H9 (cell line): ENCODE measurements around the gene COL23A1. TPM values are rescaled to one million over a fixed set of nuclear protein-coding genes. Genes with fewer than 3 reads are reported as not detected.

Experiments used
- DNase-seq: peaks from one replicate; pipeline ENCODE4 v3.0.0-alpha.2; 2017
- H2AFZ ChIP-seq: one replicate; pipeline ENCODE4 v1.6.1; 2013; ENCODE audit warnings: mild to moderate bottlenecking, low read length, control low read depth, moderate library complexity
- H2AK5ac ChIP-seq: 2 replicates; pipeline ENCODE4 v1.6.1; 2013; ENCODE audit warnings: low read length, control low read depth, mixed read lengths; ENCODE audit not compliant: insufficient read length
- H2BK120ac ChIP-seq: one replicate; pipeline ENCODE4 v1.6.1; 2013; ENCODE audit warnings: low read depth, mild to moderate bottlenecking, low read length, control low read depth, inconsistent platforms; ENCODE audit not compliant: poor library complexity, severe bottlenecking
- H2BK12ac ChIP-seq: 2 replicates; pipeline ENCODE4 v1.6.1; 2013; ENCODE audit warnings: low read length, control low read depth, mixed read lengths, low read depth; ENCODE audit not compliant: insufficient read length
- H2BK15ac ChIP-seq: 2 replicates; pipeline ENCODE4 v1.6.1; 2013; ENCODE audit warnings: low read depth, low read length, control low read depth
- H2BK20ac ChIP-seq: one replicate; pipeline ENCODE4 v1.6.1; 2013; ENCODE audit warnings: low read depth, mild to moderate bottlenecking, low read length, control low read depth, inconsistent platforms; ENCODE audit not compliant: poor library complexity, severe bottlenecking
- H2BK5ac ChIP-seq: 2 replicates; pipeline ENCODE4 v1.6.1; 2013; ENCODE audit warnings: low read length, control low read depth, mixed read lengths; ENCODE audit not compliant: insufficient read length
- H3K14ac ChIP-seq: 2 replicates; pipeline ENCODE4 v1.6.1; 2013; ENCODE audit warnings: low read length, control low read depth; ENCODE audit not compliant: insufficient read depth
- H3K18ac ChIP-seq: 2 replicates; pipeline ENCODE4 v1.6.1; 2013; ENCODE audit warnings: low read depth, mild to moderate bottlenecking, mixed read lengths, low read length, control low read depth; ENCODE audit not compliant: insufficient read length
- H3K23ac ChIP-seq: 2 replicates; pipeline ENCODE4 v1.6.1; 2013; ENCODE audit warnings: low read length, control low read depth, mixed read lengths, low read depth; ENCODE audit not compliant: insufficient read length
- H3K23me2 ChIP-seq: 2 replicates; pipeline ENCODE4 v1.6.1; 2013; ENCODE audit warnings: low read depth, mild to moderate bottlenecking, mixed read lengths, low read length, control low read depth; ENCODE audit not compliant: insufficient read length, poor library complexity, severe bottlenecking
- H3K27ac ChIP-seq: 2 replicates; pipeline ENCODE4 v1.5.1; 2013; ENCODE audit warnings: low read length, control low read depth, mixed read lengths, low read depth; ENCODE audit not compliant: insufficient read length
- H3K27me3 ChIP-seq: 2 replicates; pipeline ENCODE4 v1.6.1; 2013; ENCODE audit warnings: low read length, control low read depth, inconsistent platforms; ENCODE audit not compliant: insufficient read depth
- H3K4ac ChIP-seq: 2 replicates; pipeline ENCODE4 v1.6.1; 2013; ENCODE audit warnings: low read depth, mild to moderate bottlenecking, control low read depth, inconsistent platforms, low read length, moderate library complexity
- H3K4me1 ChIP-seq: 2 replicates; pipeline ENCODE4 v1.6.1; 2013; ENCODE audit warnings: low read length, control low read depth, inconsistent platforms; ENCODE audit not compliant: insufficient read depth
- H3K4me2 ChIP-seq: 2 replicates; pipeline ENCODE4 v1.6.1; 2013; ENCODE audit warnings: low read length, control low read depth, mixed read lengths; ENCODE audit not compliant: insufficient read length, insufficient read depth
- H3K56ac ChIP-seq: 2 replicates; pipeline ENCODE4 v1.6.1; 2013; ENCODE audit warnings: low read depth, mild to moderate bottlenecking, mixed read lengths, low read length, control low read depth; ENCODE audit not compliant: insufficient read length
- H3K79me1 ChIP-seq: 2 replicates; pipeline ENCODE4 v1.6.1; 2013; ENCODE audit warnings: low read depth, mild to moderate bottlenecking, moderate library complexity, low read length, control low read depth, inconsistent platforms; ENCODE audit not compliant: insufficient read depth, poor library complexity, severe bottlenecking
- H3K79me2 ChIP-seq: 2 replicates; pipeline ENCODE4 v1.6.1; 2013; ENCODE audit warnings: low read length, control low read depth, inconsistent platforms; ENCODE audit not compliant: insufficient read depth
- H3K9ac ChIP-seq: 2 replicates; pipeline ENCODE4 v1.6.1; 2013; ENCODE audit warnings: low read length, control low read depth, mixed read lengths; ENCODE audit not compliant: insufficient read length; ENCODE audit errors: extremely low read depth
- H3K9me3 ChIP-seq: one replicate; pipeline ENCODE4 v1.6.1; 2013; ENCODE audit warnings: low read depth, low read length, inconsistent platforms; ENCODE audit not compliant: control insufficient read depth
- H3T11ph ChIP-seq: one replicate; pipeline ENCODE4 v1.6.1; 2013; ENCODE audit warnings: mild to moderate bottlenecking, low read length, control low read depth, inconsistent platforms
- H4K20me1 ChIP-seq: one replicate; pipeline ENCODE4 v1.6.1; 2013; ENCODE audit not compliant: control insufficient read depth, insufficient read length, insufficient read depth
- H4K5ac ChIP-seq: 2 replicates; pipeline ENCODE4 v1.6.1; 2013; ENCODE audit warnings: low read depth, mild to moderate bottlenecking, mixed read lengths, low read length, control low read depth; ENCODE audit not compliant: insufficient read length
- H4K8ac ChIP-seq: replicated peaks from 2 replicates; pipeline ENCODE4 v1.6.1; 2013; ENCODE audit warnings: low read length, control low read depth, mixed read lengths, low read depth; ENCODE audit not compliant: insufficient read length
- H4K91ac ChIP-seq: 2 replicates; pipeline ENCODE4 v1.6.1; 2013; ENCODE audit warnings: low read depth, mild to moderate bottlenecking, moderate library complexity, mixed read lengths, low read length, control low read depth; ENCODE audit not compliant: insufficient read length
- H3K27ac Mint-ChIP-seq, 3 experiments: 2 replicates in 2 of 3; 3 replicates in 1 of 3; pipeline ENCODE4 v1.8.0; 2020 to 2021; ENCODE audit warnings: mixed read lengths in 3 of 3, mild to moderate bottlenecking in 1 of 3, moderate library complexity in 1 of 3
- H3K27me3 Mint-ChIP-seq: 2 replicates; pipeline ENCODE4 v1.8.0; 2021; ENCODE audit warnings: low read depth, mild to moderate bottlenecking, moderate library complexity, mixed read lengths
- H3K36me3 Mint-ChIP-seq, 3 experiments: 2 replicates in 2 of 3; 3 replicates in 1 of 3; pipeline ENCODE4 v1.8.0; 2020 to 2021; ENCODE audit warnings: low read depth in 3 of 3, mixed read lengths in 3 of 3; ENCODE audit not compliant: insufficient read depth in 1 of 3
- H3K4me1 Mint-ChIP-seq, 2 experiments: 2 replicates each; pipeline ENCODE4 v1.8.0; 2020; ENCODE audit warnings: mixed read lengths in 2 of 2
- H3K4me3 Mint-ChIP-seq, 2 experiments: 2 replicates in 1 of 2; 3 replicates in 1 of 2; pipeline ENCODE4 v1.8.0; 2020 to 2021; ENCODE audit warnings: mild to moderate bottlenecking in 2 of 2, mixed read lengths in 2 of 2, moderate library complexity in 1 of 2
- H3K9me3 Mint-ChIP-seq, 2 experiments: 2 replicates in 1 of 2; 3 replicates in 1 of 2; pipeline ENCODE4 v1.8.0; 2020; ENCODE audit warnings: mild to moderate bottlenecking in 2 of 2, mixed read lengths in 2 of 2, moderate library complexity in 1 of 2
- CTCF ChIP-seq: fragments of 200-600 bp; sonication (generic); conservative IDR thresholded peaks from 3 replicates; pipeline ENCODE4 v1.8.0; 2021; ENCODE audit warnings: antibody characterized with exemption, mild to moderate bottlenecking
- WGBS: extraction: QIAGEN DNeasy Blood & Tissue Kit; methylation state at CpG from one replicate; pipeline ENCODE4 v1.1.7; 2013; ENCODE audit warnings: missing lambda C conversion rate, low lambda C conversion rate, mixed read lengths; ENCODE audit not compliant: insufficient read length; ENCODE audit errors: extremely low coverage; 5-methylcytosine and 5-hydroxymethylcytosine counted together
- total RNA-seq: library from RNA; stranded (reverse); gene quantifications from 2 replicates; pipeline ENCODE4 v1.2.1, GENCODE V29; 2021

The COL23A1 gene
- total RNA-seq, 1 experiment from 2014 or later: 2.6 TPM

- no peak overlapping the region for H2BK20ac ChIP-seq
- H3K4me2 ChIP-seq: no peak overlapping the region
- no peak overlapping the region for H2AFZ ChIP-seq
- H3T11ph ChIP-seq: no peak overlapping the region
- no peak overlapping the region for H2BK12ac ChIP-seq
- no peaks in the 10 kb centered on the region for H3K9me3 ChIP-seq
- H2BK5ac ChIP-seq: no peak overlapping the region
- H2BK120ac ChIP-seq: no peak overlapping the region
- no peaks in the 10 kb centered on the region for H3K79me1 ChIP-seq
- no peak overlapping the region for H4K5ac ChIP-seq
- H3K27ac ChIP-seq: no peak overlapping the region
- no peak overlapping the region for H3K4ac ChIP-seq
- no peak overlapping the region for H2BK15ac ChIP-seq
- H4K20me1 ChIP-seq: no peaks in the 10 kb centered on the region
- H3K23ac ChIP-seq: no peak overlapping the region
- no peak overlapping the region for H4K91ac ChIP-seq
- no peak overlapping the region for H4K8ac ChIP-seq
- peaks cover 0 to 19% of the 10 kb centered on the region in 2 experiments; a peak in 3 of 4 replicates for H3K4me1 Mint-ChIP-seq
- H3K4me1 ChIP-seq: no peaks in the 10 kb centered on the region
- H3K4me3 Mint-ChIP-seq: no peak overlapping the region
- peaks cover 6% of the 10 kb centered on the region for H3K27me3 Mint-ChIP-seq
- H3K27me3 ChIP-seq: no peaks in the 10 kb centered on the region
- no peak overlapping the region; the same call in 1 of the 2 replicates for H3K14ac ChIP-seq
- peaks cover 5% of the 10 kb centered on the region in 2 experiments; a peak in 4 of 5 replicates for H3K9me3 Mint-ChIP-seq
- TF ChIP-seq CTCF: no peak
- H3K23me2 ChIP-seq: peaks cover 2% of the 10 kb centered on the region
- DNase-seq: no peak
- H3K79me2 ChIP-seq: no peaks in the 10 kb centered on the region
- H3K36me3 Mint-ChIP-seq: peaks cover 0 to 2% (median 0%) of the 10 kb centered on the region in 3 experiments; a peak in 3 of 7 replicates
- no CpG with 5 or more reads among the region's 21 CpGs for WGBS
- H2AK5ac ChIP-seq: no peak overlapping the region
- H3K18ac ChIP-seq: no peak overlapping the region
- H3K56ac ChIP-seq: no peak overlapping the region
- no peak overlapping the region for H3K27ac Mint-ChIP-seq
- no peak overlapping the region for H3K9ac ChIP-seq
Measured at GRCh38 chr5:178288401-178289368, 301.5 kb downstream of the COL23A1 start.
